Ishikawa (cell line): ENCODE measurements around the gene LRRC56.

Experiments
- CEBPB ChIP-seq: IDR thresholded peaks from 2 replicates; pipeline ENCODE4 v1.6.1; 2012
- CREB1 ChIP-seq: IDR thresholded peaks from 2 replicates; pipeline ENCODE4 v1.6.1; 2012; ENCODE audit warnings: low read depth
- EGR1 ChIP-seq: IDR thresholded peaks from 2 replicates; pipeline ENCODE4 v1.6.1; 2012
- EP300 ChIP-seq: IDR thresholded peaks from 2 replicates; pipeline ENCODE4 v1.6.1; 2012; ENCODE audit warnings: borderline replicate concordance
- FOXM1 ChIP-seq: IDR thresholded peaks from 2 replicates; pipeline ENCODE4 v1.6.1; 2012; ENCODE audit warnings: low read depth, borderline replicate concordance
- NFIC ChIP-seq: IDR thresholded peaks from 2 replicates; pipeline ENCODE4 v1.6.1; 2012
- RAD21 ChIP-seq: IDR thresholded peaks from 2 replicates; pipeline ENCODE4 v1.6.1; 2012; ENCODE audit warnings: low read depth
- TAF1 ChIP-seq: IDR thresholded peaks from 2 replicates; pipeline ENCODE4 v1.6.1; 2012; ENCODE audit warnings: low read depth, mild to moderate bottlenecking
- TCF12 ChIP-seq: IDR thresholded peaks from 2 replicates; pipeline ENCODE4 v1.6.1; 2012; ENCODE audit warnings: low read depth
- TEAD4 ChIP-seq: IDR thresholded peaks from 2 replicates; pipeline ENCODE4 v1.6.1; 2012
- YY1 ChIP-seq: IDR thresholded peaks from 2 replicates; pipeline ENCODE4 v1.6.1; 2012; ENCODE audit warnings: low read depth
- ZBTB7A ChIP-seq: IDR thresholded peaks from 2 replicates; pipeline ENCODE4 v1.6.1; 2012; ENCODE audit warnings: low read depth
- TF ChIP-seq, protein P1 (sequence below): IDR thresholded peaks from 2 replicates; pipeline ENCODE4 v1.6.1; 2012
- TF ChIP-seq, protein P2 (sequence below): IDR thresholded peaks from 2 replicates; pipeline ENCODE4 v1.6.1; 2012
- TF ChIP-seq, protein P3 (sequence below): IDR thresholded peaks from 2 replicates; pipeline ENCODE4 v1.6.1; 2012; ENCODE audit warnings: low read depth, mild to moderate bottlenecking

LRRC56 gene

DNA sequence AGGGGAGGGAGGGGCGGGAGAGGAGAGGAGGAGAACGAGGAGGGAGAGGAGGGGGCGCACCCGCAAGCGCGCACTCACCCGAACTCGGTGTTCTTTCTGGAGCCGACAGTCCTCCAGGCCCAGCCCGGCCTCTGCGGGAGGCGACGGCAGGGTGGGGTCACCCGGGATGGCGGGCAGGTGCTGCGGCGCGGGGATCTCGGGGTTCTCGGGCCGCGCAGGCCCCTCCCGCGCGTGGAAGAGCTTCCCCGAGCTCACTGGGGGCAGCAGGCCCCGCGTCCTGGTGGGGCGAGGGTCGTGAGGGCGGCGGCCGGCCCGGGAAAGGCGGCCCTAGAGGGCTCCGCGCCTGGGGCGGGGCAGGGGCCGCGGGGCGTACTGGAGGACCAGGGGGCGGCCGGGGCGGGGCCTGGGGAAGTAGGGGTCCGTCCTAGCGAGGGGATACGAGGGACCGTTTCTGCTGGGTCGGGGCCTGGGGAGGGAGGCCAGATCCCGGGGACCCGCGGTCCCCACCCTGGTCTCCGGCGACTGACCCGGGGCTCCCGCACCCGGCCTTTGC is 18.0 kb downstream of the LRRC56 start:
- TF ChIP-seq ZBTB7A: peak; percentile 67; the same call in 1 of the 2 replicates
- TF ChIP-seq NFIC: no peak

DNA sequence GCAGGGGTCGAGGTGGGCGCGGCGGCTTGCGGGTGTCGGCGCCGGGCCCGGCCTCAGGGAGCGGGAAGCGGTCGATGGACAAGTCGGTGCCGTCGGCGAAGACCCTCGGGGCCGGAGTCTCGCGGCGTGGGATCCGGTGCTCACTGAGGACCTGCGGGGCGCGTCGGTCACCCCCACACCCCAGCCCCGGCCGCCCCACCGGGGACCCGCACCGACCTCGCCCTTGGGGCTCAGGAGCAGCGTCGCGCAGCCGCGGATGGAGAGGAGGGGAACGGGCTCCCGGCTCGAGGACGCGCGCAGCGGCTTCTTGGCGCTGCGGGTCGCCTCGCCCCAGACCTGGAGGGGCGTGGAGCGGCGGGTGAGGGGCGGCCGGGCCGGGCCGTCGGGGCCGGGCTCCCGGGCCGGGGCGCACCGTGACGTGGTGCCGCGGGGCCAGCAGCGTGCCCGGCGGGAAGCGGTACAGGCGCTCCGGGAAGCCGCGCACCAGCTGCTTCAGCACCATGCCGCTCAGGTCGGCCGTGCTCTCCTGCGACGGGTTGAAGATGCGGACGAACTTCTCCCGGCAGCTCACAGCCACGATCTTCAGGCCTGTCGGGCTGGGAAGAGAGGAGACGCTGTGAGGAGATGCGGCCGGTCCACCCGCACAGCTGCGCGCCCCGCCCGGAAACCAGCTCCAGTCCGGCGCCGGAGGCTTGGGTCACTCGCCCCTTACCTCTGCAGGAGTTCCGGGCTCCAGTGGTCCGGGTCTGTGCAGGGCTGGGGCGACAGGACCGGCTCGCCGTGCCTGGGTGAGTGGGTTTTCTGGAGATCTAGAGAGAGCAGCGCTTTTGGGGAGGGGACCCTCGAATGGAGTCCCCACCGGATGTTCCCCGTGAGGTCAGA is 18.7 kb downstream of the LRRC56 start:
- TF ChIP-seq NFIC (no peak), TEAD4 (no peak), EGR1 (no peak), ZBTB7A (0 out of 2 replicates have a peak, but pooled peaks have one; percentile 39), TCF12 (no peak)

DNA sequence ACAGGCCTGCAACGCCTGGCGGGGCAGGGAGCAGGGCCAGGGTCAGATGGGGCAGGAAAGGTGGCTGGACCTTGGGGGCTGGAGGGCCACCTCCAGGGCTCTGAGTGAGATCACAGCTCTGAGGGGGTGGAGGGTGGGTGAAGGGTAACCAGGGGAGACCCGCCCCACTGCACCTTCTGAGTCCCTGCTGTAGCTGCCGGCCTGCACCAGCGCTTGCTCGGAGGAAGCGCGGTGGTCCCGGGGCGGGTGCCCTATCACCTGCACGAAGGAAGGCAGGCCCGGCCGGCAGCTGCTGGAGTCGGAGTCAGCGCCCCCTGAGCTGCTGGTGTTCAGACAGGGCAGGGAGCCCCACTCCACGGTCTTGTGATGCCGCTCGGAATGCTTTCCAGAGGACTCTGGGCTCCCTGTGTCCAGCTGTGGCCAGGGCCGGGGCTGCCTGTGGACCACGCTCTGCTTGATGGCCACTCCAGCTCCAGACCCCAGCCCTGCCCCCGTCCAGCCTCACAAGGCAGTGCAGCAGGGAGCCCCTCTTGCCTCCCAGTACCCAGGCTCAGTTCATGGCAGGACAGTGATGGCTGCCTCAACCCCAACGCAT is 19.4 kb downstream of the LRRC56 start:
- 0 out of 2 replicates have a peak, but pooled peaks have one; percentile 36 for TF ChIP-seq ZBTB7A
- TF ChIP-seq YY1: no peak

DNA sequence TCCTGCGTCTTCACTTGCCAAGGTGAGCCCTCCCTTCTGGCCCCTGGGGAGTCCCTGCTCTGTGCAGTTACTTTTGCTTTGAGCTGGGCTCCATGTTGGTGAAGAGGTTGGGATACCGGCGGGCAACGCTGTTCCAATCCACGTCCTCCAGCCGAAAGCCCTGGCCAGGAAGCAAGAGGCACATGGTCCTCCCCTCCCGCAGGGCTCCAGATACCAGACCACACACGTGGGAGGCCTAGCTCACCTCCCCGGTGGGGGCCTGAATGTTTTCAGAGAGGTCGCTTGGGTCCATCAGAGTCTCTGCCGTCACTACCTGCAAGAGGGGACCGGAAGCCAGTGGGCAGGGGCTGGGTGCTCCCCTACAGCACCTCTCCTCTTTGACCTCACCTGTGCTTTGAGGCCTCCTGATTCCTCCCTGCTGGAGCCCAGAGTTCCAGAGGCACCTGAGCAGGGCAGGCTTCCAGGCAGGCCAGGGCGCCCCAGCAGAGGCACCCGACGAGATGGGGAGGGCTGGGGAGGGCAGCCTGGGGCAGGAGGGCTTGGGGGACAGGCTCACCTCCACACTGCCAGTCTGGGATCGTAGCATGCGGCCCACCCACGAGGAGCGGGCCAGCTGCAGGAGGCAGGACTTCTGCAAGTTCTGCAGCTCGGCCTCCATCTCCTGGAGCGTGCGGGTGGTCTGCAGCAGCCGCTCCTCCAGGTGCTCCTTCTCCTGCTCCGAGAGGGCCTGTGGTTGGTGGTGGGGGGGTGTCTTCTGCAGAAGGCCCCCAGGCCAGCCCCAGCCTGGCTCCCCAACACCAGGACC is 20.2 kb downstream of the LRRC56 start:
- TF ChIP-seq YY1: no peak
- TF ChIP-seq ZBTB7A: no peak
- TF ChIP-seq EP300: no peak
- no peak for TF ChIP-seq RAD21
- no peak for TF ChIP-seq CEBPB
- no peak for TF ChIP-seq TEAD4
- no peak for TF ChIP-seq CREB1

DNA sequence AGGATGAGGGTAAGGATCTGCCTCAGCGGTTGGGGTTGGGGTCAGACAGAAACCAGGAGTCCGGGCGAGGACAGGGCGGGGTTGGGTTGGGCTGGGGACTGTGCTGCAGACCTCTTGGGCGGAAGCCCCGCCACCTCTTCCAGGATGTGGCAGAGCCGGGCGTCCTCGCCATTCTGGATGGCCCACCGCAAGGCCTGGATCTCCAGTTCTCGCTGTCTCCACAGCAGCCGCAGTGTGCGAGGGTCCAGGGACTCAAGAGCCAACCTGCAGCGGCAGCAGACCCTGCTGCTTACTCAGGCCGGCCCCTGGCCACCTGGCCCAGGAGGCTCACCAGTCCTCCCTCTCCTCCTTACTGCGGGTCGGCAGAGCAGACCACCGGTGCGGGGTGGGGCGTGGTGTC is 21.2 kb downstream of the LRRC56 start:
- TF ChIP-seq CEBPB: no peak
- no peak for TF ChIP-seq FOXM1
- TF ChIP-seq, protein P1, sequence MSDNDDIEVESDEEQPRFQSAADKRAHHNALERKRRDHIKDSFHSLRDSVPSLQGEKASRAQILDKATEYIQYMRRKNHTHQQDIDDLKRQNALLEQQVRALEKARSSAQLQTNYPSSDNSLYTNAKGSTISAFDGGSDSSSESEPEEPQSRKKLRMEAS: no peak
- no peak for TF ChIP-seq TCF12
- TF ChIP-seq YY1: no peak
- no peak for TF ChIP-seq EGR1
- TF ChIP-seq ZBTB7A: no peak
- TF ChIP-seq NFIC: no peak

DNA sequence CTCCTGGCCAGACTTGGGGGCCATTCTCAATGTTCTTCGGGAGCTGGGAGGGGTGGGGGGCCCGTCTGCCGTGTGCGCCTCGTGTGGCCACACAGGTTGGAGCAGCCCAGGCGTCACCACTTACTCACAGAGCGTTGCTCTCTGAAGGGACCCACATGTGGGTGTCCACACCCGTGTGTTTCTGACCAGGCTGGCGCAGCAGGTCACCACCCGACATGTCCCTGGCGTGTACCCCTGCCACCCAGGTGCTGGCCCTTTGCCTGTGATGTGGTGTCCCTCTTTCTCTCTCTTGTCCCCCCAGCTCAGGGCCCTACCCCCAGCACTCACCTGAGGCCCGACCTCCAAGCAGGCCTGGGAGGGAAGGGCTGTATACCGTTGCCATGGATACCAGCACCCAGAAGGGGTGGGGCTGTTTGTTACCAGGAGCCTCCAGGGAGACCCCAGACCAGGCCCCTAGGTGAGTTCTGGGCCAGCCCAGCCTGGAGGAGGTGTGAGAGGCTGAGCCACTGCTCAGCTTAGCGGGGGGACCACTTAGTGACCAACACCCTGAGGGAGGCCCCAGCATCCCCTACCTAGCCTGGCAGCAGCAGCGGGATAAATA is 21.8 kb downstream of the LRRC56 start:
- TF ChIP-seq TCF12 (no peak), CEBPB (no peak), FOXM1 (no peak), TEAD4 (no peak), YY1 (no peak), RAD21 (no peak), TAF1 (no peak), CREB1 (no peak), EGR1 (no peak), NFIC (no peak), ZBTB7A (no peak), EP300 (no peak)
- TF ChIP-seq, protein P2, sequence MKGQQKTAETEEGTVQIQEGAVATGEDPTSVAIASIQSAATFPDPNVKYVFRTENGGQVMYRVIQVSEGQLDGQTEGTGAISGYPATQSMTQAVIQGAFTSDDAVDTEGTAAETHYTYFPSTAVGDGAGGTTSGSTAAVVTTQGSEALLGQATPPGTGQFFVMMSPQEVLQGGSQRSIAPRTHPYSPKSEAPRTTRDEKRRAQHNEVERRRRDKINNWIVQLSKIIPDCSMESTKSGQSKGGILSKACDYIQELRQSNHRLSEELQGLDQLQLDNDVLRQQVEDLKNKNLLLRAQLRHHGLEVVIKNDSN: no peak
- TF ChIP-seq, protein P3, sequence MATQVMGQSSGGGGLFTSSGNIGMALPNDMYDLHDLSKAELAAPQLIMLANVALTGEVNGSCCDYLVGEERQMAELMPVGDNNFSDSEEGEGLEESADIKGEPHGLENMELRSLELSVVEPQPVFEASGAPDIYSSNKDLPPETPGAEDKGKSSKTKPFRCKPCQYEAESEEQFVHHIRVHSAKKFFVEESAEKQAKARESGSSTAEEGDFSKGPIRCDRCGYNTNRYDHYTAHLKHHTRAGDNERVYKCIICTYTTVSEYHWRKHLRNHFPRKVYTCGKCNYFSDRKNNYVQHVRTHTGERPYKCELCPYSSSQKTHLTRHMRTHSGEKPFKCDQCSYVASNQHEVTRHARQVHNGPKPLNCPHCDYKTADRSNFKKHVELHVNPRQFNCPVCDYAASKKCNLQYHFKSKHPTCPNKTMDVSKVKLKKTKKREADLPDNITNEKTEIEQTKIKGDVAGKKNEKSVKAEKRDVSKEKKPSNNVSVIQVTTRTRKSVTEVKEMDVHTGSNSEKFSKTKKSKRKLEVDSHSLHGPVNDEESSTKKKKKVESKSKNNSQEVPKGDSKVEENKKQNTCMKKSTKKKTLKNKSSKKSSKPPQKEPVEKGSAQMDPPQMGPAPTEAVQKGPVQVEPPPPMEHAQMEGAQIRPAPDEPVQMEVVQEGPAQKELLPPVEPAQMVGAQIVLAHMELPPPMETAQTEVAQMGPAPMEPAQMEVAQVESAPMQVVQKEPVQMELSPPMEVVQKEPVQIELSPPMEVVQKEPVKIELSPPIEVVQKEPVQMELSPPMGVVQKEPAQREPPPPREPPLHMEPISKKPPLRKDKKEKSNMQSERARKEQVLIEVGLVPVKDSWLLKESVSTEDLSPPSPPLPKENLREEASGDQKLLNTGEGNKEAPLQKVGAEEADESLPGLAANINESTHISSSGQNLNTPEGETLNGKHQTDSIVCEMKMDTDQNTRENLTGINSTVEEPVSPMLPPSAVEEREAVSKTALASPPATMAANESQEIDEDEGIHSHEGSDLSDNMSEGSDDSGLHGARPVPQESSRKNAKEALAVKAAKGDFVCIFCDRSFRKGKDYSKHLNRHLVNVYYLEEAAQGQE: no peak
- TF ChIP-seq, protein P1: no peak

DNA sequence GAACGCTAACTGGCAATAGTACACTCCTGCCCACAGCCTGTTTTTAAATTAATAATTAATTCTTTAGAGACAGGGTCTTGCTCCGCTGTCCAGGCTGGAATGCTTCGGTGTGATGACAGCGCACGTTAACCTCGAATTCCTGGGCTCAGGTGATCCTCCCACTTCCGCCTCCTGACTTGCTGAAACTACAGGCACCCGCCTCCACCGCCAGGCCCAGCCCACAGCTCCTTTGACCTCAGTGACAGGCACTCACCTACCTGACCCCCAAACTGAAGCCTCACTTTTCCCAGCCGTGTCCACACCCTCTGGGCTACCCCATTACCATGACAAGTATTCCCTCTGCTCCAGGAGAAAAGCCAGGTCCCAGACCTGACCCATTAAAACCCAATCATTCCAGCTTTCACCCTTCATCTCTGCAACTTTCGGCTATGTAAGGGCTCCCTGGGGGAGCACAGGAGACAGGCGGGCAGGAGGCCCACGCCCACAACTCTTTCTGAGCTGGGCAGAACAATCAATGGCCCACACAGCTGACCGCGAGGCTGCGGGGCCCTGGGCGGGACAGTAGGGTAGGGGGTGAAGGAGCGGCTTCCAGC is 22.5 kb downstream of the LRRC56 start:
- 0 out of 2 replicates have a peak, but pooled peaks have one; percentile 26 for TF ChIP-seq TEAD4
- no peak for TF ChIP-seq RAD21
